HG03520 (cell line): ENCODE data around the gene BEND2.
"Not testable (repeated sequence)": the region's sequence is repeated elsewhere in the genome, so short reads cannot be mapped to it uniquely, and the experiment has no call there.

ENCODE experiments used
- ATAC-seq: cut with Tn5 transposase; IDR thresholded peaks from one replicate; pipeline ENCODE4 v1.9.1; 2021; ENCODE audit warnings: mild to moderate bottlenecking, moderate library complexity; ENCODE audit not compliant: unreplicated experiment

BEND2 gene

DNA sequence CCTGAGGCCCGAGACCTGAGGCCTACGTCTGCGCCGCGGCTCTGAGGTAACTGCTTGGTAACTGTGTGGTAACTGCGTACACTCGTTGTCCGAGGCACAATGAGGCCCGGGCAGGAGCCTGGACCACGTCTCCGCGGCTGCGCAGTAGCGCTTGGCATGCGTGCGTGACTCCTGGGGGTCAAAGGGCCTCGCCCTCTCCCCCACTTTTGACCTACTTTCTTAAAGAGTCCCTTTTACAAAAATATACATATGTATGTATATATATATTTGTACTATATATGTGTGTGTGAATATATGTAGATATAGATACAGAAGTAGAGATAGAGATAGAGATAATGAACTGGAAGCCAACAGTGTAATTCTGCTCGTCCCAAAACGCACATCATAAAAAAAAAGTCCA is at the start of gene BEND2:
Gene BEND2 (minus strand): TSS at position 101 of the 400 bp plus-strand sequence. CDS start 136 bp downstream, outside the sequence.
- no peak for ATAC-seq

DNA sequence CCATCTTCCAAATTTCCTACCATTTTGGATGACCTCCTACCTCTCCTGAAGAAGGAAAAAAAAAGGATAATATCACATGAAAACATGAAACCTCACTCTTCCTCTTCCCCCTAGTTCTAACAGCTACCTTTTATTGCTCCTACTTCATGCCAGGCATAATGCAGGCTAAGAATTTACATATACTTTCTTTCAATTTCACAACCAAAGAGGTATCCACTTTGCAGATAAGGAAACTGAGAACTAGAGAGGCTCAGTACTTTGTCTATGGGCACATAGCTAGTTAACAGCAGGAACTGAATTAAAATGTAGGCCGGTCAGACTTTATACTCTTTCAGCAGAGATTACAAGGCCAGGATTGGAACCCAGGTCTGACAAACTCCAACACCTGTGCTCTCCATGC is 34.4 kb upstream of the BEND2 start:
- no peak for ATAC-seq

DNA sequence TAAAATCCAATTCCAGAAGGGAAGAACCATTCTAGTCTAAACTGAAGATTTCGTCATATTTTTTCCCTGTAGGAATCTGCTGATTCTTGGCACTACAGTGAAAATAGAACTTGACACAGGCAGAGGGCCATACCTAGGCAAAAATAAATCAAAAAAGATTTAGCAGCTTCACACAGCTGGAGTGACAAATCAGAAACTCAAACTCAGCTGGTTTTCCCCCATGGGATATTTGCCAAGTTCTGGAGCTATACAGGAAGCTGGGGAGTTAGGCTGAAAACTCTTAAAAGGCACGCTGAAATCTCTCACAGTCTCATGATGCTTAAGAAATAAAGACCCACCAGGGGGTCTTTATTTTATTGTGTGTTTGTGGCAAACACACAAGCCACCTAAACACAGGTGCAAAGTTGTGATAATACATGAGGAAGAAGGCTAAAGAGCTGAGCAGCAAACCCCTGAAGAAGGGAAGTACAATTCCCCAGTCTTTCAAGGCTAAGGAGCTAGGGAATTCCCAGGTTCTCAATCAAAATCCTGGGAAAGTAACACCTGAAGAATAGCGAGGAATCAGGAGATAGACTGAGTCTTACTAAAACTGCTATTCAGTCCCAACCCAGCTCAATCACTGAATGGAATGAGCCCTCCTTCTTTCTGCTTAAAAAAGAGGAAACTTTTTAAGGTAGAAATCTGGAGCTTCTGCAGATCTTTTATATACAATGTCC is 32.1 kb upstream of the BEND2 start:
- ATAC-seq, result no peak

DNA sequence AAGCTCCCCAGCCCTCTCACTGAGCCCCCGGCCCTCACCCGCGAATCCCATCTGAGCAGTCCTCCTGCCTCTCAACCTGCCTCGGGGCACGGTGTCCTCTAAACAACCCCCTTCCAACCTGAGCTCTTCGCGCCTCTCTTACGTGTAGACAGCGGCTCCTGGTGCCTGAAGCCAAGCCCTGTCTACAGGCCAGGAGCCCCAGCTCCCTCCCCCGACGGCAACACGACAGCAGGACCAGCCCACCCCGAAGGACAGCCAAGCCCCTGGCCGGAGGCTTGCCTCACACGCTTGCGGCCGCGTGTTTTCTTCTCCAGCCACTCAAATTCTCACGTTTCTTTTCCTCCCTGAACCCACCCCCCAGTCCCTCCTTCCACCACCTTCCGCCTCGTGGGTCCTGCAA is 9.0 kb upstream of the BEND2 start:
- not testable (repeated sequence) for ATAC-seq

DNA sequence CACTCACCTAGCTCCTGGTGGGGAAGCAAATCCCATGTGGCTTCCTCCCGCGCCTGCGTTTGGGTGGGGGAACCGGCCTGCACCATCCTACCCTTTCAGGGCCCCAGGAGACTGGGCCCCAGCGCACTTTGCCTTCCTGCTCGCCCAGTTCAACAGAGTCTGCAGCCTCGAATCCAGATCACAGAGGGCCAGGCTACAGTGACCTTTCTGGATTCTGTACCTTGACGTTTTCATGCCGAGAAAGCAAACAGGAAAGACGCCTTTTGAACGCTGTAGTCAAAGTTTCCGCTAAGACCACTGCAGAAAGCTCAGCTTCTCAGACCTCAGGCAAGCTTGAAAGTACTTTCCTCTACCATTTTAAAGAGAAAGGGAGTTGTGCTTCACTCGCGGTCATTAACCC is 7.4 kb upstream of the BEND2 start:
- ATAC-seq, result no peak

DNA sequence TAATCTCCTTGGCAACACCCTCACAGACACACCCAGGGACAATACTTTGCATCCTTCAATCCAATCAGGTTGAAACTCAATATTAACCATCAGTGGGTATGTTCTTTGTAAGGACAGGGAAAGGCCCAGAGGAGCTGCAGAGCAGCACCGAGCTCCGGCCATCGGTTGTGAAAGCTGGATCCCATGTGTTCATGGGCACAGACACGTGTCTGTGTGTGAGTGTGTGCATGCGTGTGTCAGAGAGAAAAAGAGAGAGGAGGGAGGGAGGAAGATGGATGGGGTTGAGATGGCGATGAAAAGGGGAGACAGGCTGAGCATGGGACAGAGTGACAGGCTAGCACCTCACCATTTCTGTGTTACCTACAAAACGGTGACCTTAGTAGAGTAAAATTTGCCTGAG is 6.8 kb upstream of the BEND2 start:
- no peak for ATAC-seq

DNA sequence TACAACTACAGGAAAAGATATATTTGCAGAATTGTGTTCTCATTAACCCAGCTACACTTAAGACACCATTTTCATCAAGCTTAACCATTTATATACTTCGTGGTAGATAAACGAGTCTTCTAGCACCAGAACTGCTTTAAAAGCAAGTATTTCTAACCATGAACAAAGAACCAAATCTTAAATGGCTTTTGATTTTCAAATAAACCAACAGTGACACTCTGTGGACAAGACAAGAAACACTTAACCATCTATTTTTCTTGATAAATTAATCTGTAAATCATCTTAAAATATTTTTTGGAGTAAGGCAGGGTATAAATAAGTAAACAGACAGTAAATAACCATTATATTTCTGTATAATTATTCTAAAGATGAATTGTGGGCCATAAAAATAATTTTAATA is 10.2 kb downstream of the BEND2 start:
- ATAC-seq, result no peak

DNA sequence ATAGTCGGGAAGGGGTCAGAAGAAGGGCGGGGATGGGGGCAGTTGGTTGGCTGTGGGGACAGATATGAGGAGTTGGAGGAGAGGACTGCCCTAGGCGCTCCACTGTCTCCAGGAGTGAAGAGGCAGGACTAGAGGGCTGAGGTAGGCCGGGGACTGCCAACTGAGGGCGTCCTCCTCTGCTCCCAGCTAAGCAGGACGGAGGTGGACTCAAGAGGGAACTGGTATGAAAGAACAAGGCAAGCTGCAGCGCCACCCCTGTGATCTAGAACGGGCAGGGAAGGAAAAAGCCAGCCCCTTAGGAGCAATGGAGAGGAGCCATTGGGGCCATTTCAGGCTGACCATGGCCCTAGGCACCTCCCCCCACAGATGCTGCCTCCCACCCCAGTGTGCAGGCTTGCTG is 14.0 kb downstream of the BEND2 start:
- ATAC-seq, result no peak

DNA sequence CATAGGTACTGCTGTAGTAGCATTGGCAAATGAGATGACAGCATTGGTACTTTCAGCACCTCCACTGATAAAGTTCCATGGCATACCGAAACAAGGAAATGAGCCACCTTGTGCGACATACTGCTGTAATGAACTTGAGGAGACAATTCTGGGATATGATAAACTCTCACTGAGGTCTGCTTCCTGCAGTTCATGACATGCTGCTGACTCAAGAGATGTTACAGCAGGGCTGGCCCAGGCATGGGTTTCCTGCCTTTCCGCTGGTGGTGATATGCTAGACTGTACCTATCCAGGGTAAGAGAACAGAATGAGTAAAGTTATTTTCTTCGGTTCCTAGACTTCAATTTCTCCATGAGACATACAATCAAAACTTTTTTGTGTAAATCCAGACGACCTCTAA is 17.1 kb downstream of the BEND2 start:
- ATAC-seq, result no peak

DNA sequence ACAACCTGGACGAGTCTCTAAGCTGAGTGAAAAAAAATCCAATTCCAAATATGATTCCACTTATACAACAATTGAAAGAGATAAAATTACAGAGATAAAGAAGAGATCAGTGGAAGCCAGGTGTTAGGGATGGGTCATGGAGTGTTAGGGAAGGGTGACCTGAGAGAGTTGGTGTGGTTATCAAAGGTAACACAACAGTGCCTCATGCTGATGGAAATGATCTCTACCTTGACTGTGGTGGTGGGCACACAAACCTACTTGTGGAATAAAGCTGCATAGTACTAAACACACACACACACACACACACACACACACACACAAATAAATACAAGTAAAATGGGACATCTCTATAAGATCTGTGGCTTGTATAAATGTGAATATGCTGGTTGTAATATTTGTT is 26.0 kb downstream of the BEND2 start:
- no peak for ATAC-seq

DNA sequence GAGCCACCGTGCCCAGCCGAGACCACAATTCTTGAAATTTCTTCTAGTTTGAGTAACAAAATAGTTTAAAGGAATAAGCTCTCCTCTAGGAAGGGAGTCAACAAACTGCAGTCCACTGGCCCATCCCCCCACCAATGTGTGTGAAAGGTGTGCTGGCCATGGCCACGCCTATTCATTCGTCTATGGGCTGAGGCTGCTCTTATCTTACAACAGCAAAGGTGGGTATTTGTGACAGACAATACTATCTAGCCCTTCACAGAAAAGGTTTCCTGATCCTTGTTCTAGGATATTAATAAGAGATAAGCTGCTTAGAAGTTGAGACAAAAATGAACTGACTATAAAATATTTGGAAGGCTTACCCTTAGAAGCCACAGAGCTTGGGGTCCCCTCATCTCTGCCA is 41.2 kb downstream of the BEND2 start:
- ATAC-seq, result no peak

DNA sequence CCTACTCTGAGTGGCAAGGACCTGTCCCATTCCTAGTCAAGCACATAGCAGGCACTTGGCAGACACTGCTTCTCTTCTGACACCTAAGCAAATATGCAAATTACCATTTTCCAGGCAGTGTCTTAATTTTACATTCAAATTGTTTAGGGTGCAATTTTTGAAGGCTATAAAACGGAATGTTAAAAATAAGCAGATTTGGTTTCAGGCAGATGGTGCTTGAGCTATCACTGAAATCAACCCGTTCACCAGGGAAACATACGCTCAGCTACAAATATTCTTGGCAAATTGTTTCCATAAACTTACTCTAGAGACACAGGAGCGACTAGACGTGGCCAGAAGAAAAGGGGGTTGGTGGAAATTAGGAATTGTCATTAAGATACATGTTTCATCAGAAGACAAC is 45.7 kb downstream of the BEND2 start:
- ATAC-seq, result no peak

DNA sequence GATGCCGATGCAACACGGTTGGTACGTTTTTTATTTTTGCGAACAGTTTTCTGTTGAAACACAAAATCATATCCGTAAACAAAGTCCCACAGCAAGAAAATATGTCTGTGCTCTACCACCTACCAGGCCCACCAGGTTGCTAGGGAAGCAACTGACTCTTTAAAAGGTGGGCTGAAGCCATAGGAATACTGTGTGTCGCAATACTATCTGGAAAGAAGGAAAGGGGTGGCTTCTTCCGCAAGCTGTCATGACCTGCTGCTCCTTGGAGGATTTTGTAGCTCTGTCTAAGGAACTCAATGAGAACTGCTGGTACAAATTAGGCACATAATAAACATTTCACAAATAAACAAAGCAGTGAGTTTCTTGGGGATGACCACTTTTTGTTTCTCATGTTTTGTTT is 46.5 kb downstream of the BEND2 start:
- no peak for ATAC-seq

DNA sequence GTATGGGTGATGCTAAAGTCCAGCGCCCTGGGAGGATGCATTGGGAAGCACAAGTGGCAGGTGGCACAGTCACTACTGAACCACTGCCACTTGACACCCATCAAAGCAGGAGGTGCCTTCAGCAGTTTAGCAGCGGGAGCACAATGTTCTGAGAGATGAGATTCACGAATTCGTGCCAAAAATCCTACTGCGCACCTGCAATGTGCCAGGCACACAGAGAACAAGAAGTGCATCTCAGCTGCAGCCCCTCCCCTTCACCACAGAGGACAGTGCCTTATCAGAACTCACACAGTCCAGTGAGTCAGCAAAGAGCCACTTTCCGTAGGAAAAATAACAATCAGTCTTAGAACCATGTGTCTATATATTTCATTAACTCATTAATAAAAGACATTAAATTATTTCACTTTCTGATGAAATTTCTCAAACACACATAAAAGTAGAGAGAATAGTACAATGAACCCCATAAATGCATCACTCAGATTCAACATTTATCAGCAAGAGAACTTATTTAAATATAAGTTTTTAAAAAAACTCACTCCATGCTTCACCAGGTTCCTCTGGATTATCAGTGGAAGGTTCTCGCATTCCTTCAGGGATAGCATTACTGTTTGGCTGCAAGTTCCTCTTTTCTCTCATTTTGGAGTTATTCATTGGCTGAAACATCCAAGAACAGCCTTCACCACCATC is 47.0 kb downstream of the BEND2 start:
- no peak for ATAC-seq

DNA sequence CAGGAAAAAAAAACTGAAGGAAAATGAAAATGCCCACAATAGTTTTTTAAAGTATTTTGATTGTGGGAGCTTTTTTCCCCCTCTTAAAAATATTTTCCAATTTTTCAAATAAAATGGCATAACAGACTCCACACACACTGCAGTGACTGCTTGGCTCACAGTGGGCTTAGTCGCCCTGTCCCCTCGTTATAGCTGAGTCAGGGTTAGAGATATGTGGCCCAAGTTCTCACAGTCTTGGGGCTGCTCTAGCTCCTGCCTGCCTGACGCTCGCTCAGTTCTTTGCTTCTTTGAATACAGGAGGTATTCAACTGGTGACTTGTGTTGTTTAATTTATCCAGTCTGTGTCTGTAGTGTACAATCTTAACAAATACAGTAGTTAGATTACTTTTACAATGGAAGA is 47.7 kb downstream of the BEND2 start:
- ATAC-seq, result no peak

DNA sequence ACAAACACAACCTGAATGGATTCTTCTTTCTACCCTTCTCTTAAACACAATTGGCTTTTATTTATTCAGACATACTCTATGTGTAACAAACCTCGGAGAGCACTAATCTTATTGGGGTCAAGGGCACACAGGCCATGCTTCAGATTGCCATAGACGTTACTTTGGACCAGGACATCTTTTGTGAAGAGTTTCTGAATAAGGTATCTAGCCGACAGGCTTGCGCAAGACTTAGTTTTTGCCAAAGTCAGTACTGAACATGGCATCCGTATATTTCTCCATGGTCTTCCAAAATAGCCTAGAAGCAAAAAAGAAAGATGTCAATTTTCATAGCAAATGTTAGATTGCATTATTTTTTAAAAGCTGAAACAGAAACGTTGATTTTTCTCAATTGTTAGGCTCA is 49.8 kb downstream of the BEND2 start:
- ATAC-seq, result no peak

DNA sequence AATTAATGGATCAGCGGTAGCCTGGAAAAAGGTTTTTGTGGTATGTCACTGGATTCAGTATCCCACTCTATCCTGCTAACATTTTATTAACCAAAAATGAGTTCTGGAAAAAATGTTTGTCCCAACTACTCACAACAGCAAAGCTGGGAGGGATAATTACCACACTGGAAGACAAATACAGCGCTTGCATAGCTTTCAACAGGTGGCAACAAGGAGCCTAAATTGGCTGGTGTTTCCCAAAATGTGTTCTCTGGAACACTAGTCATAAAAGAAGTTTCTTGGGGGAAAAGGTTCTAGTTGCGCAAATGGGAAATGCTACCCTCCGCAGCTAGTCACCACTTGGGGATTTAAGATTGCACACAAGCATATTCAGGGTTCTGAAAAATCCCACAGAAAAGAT is 54.6 kb downstream of the BEND2 start:
- no peak for ATAC-seq

DNA sequence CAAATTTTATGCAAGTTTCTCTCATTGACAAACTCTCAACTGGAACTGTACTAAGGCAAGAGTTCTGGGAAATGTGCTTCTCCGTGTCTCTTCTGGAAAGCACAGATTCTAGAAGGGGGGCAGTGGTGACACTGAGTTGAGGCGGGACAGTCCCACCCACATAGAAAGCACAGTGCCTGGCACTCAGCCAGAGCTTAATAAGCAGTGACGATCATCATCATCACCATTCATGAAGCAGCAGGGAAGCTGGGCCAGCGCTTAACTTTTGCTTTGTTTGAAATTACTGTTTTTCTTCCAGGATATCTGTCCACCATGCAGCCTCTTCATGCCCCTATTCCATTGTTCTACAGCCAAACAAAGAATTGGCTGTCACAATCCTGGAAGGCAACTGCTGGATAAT is 60.3 kb downstream of the BEND2 start:
- no peak for ATAC-seq

DNA sequence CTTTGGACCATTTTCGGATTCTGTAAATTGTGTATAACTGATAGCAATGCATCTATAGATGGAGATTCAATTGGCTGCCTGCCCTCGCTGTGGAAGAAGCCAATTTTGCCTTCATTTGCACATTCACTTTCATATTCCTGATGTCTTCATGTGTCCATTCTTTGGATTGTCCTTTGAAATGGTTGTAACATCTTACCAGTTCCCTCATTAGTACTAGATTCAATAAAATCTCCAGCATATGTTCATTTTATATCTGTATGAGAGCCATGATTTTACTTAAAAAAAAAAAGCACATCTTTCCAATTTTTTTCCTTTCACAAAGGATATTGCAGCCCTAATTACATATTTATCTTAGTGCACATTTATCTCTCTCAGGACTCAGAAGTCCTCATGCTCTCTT is 61.7 kb downstream of the BEND2 start:
- no peak for ATAC-seq

DNA sequence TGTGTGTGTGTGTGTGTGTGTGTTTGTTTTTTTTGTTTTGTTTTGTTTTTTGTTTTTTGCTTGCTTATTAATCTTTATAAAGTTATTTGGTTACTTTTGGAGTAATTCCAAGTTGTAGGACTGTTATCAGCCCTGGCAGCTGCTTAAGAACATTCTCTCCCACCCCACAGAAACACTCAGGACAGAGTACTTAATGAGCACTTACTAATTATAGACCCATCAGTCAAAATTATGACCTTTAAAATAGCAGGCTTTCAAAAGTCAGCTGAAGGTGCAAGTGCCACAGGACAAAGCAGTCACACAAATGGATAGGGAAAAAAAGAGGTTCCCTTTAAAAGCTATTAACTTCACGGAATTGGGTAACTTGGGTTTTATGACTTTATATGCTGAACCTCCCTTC is 69.0 kb downstream of the BEND2 start:
- ATAC-seq, result no peak

DNA sequence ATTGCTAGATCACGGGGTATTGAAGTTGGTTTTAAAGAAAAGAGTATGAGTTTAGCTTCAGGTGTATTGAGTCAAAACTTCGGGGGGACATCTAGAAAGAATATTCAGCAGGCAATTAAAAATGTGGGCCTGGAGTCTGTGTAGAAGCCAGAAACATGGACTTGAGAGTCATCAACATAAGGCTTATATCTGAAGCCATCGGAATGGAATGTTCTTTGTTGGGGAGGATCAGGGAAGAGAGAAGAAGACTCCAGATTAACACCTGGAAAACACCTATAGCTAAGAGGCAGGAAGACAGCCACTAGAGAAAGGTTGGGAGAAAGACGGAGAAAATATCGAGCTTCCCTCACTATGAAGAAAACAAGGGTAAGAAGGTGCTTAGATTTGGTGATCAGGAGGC is 69.5 kb downstream of the BEND2 start:
- no peak for ATAC-seq

DNA sequence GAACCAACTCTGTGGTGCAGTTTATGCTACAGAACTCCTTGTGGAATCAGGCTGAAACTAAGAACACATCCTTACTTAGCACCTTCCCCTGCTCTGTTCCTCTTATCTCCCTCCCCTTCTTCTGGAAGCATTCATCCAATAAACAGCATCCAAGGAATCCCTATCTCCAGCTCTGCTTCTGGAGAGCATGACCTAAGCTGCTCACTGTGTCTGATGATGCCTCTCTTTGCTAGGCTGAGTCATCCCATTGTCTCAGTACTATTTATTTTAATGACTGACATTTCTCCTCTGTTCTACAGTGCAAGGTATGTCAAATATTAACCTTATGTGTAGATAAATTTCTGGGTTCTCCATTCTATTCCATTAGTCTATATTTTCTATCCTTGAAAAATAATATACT is 71.2 kb downstream of the BEND2 start:
- no peak for ATAC-seq

DNA sequence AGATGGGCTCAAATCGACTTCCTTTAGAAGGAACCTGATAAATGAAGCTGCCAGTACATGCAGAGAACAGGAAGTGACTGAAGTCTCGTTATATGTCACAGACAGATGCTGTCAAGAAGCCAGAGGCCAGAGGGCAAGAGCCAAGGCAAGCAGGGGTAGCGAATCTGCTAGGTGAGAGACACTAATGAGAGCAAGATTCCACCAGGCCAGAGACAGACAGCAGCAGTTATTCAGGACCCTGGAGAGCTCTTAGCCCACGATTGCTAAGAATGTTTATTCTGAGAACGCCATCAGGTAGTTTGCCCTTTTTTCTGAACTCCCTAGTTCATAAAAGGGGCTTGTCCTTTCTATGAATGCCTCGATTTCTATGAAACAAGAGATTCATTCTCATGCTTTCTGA is 73.7 kb downstream of the BEND2 start:
- no peak for ATAC-seq
